Upper lobe of right lung (tissue), 1 donor: Measurements from ENCODE around the gene MYBBP1A. TPM values are rescaled to one million over a fixed set of nuclear protein-coding genes. Genes with fewer than 3 reads are reported as not detected.

ENCODE experiments used
- ATAC-seq: fragments of 200-7000 bp; cut with Tn5 transposase; one replicate; pipeline ENCODE4 v1.9.1; 2020; ENCODE audit warnings: mild to moderate bottlenecking, moderate library complexity
- DNase-seq: peaks from one replicate; pipeline ENCODE4 v3.0.0-alpha.2; 2020
- H3K27ac ChIP-seq: fragments of 200-600 bp; one replicate; pipeline ENCODE4 v1.8.0; 2022
- H3K27me3 ChIP-seq: fragments of 200-600 bp; one replicate; pipeline ENCODE4 v1.8.0; 2022; ENCODE audit warnings: mild to moderate bottlenecking
- H3K36me3 ChIP-seq: fragments of 200-600 bp; one replicate; pipeline ENCODE4 v1.8.0; 2022
- H3K4me1 ChIP-seq: fragments of 200-600 bp; one replicate; pipeline ENCODE4 v1.8.0; 2022
- H3K4me3 ChIP-seq: fragments of 200-600 bp; one replicate; pipeline ENCODE4 v1.8.0; 2022; ENCODE audit warnings: mild to moderate bottlenecking
- H3K9me3 ChIP-seq: fragments of 200-600 bp; one replicate; pipeline ENCODE4 v1.8.0; 2022
- CTCF ChIP-seq: fragments of 200-600 bp; IDR thresholded peaks from one replicate; pipeline ENCODE4 v1.8.0; 2022; ENCODE audit warnings: antibody characterized with exemption
- intact Hi-C: fragments of 100-400 bp; cut with DNase I; formaldehyde crosslinking; loops from one replicate; pipeline ENCODE4 v1.11.0; 2022
- total RNA-seq: library from RNA; stranded (reverse); fragmentation: NEBNext Ultra II Directional; extraction: Animal tissue kit (Norgen Biotek cat#: 25700); gene quantifications from one replicate; pipeline ENCODE4 v1.2.1, GENCODE V29; 2021
- donor health status: DM: no; HTN: yes; CAD: no; lungs with severe emphysema.

Gene MYBBP1A
- total RNA-seq, 1 donor from 2014 or later, result 46.7 TPM

GRCh38 chr17:4540687-4541327 is 14.4 kb downstream of the MYBBP1A start:
- H3K27ac ChIP-seq, result peak overlapping the region; percentile 17
- H3K9me3 ChIP-seq, result no peaks in the 10 kb centered on the region
- H3K27me3 ChIP-seq, result no peaks in the 10 kb centered on the region
- DNase-seq, result no peak
- peaks cover 63% of the 10 kb centered on the region for H3K36me3 ChIP-seq
- peaks cover 20% of the 10 kb centered on the region for H3K4me1 ChIP-seq
- peak; percentile 25 for ATAC-seq
- TF ChIP-seq CTCF, result no peak
- intact Hi-C loops, result loop anchor here (10.0 kb wide), 1 partner anchor 116 kb away; no protein-coding TSS in a partner anchor
- no peak overlapping the region for H3K4me3 ChIP-seq

GRCh38 chr17:4540224-4540651 is 14.9 kb downstream of the MYBBP1A start:
- no peaks in the 10 kb centered on the region for H3K27me3 ChIP-seq
- H3K4me1 ChIP-seq, result peaks cover 20% of the 10 kb centered on the region
- DNase-seq (no peak), ATAC-seq (no peak)
- intact Hi-C loops, result loop anchor here (10.0 kb wide), 1 partner anchor 115 kb away; no protein-coding TSS in a partner anchor
- TF ChIP-seq CTCF, result peak; percentile 25
- peak overlapping the region; percentile 17 for H3K27ac ChIP-seq
- H3K4me3 ChIP-seq, result no peak overlapping the region
- peaks cover 59% of the 10 kb centered on the region for H3K36me3 ChIP-seq
- H3K9me3 ChIP-seq, result no peaks in the 10 kb centered on the region

- Histone ChIP-seq H3K4me1 (peaks cover 20% of the 10 kb centered on the region), H3K4me3 (no peak overlapping the region), H3K27ac (peak overlapping the region; percentile 11), H3K9me3 (no peaks in the 10 kb centered on the region), H3K27me3 (no peaks in the 10 kb centered on the region), H3K36me3 (peaks cover 54% of the 10 kb centered on the region)
- ATAC-seq, result no peak
- no peak for DNase-seq
- no peak for TF ChIP-seq CTCF
- intact Hi-C loops, result loop anchor here (10.0 kb wide), 1 partner anchor 115 kb away; no protein-coding TSS in a partner anchor
Measured at GRCh38 chr17:4539576-4540223, 15.5 kb downstream of the MYBBP1A start.

GRCh38 chr17:4539025-4539424 is 16.2 kb downstream of the MYBBP1A start:
- Histone ChIP-seq H3K4me3 (no peak overlapping the region), H3K4me1 (peaks cover 20% of the 10 kb centered on the region), H3K27me3 (no peaks in the 10 kb centered on the region), H3K9me3 (no peaks in the 10 kb centered on the region), H3K27ac (no peak overlapping the region), H3K36me3 (peaks cover 47% of the 10 kb centered on the region)
- DNase-seq (no peak), ATAC-seq (no peak)
- no peak for TF ChIP-seq CTCF
- intact Hi-C loops, result no loop called here

- ATAC-seq, result no peak
- peaks cover 20% of the 10 kb centered on the region for H3K4me1 ChIP-seq
- no peaks in the 10 kb centered on the region for H3K27me3 ChIP-seq
- no peak overlapping the region for H3K4me3 ChIP-seq
- intact Hi-C loops, result no loop called here
- H3K27ac ChIP-seq, result peak overlapping the region; percentile 63
- DNase-seq, result no peak
- no peaks in the 10 kb centered on the region for H3K9me3 ChIP-seq
- peaks cover 44% of the 10 kb centered on the region for H3K36me3 ChIP-seq
- TF ChIP-seq CTCF, result no peak
Measured at GRCh38 chr17:4538236-4539002, 16.8 kb downstream of the MYBBP1A start.
